Stimulated activated CD8-positive, alpha-beta memory T cell treated with anti-CD3 and anti-CD28 coated beads, Interleukin-15, amount 100 ng/mL, for 4 hours (primary cell): ENCODE data around the gene FREM1.

Experiments
- DNase-seq, 2 donors: peaks; one replicate each; pipeline ENCODE4 v3.0.0-alpha.2; 2020; ENCODE audit warnings: low read depth in 2 of 2

FREM1 gene

DNA sequence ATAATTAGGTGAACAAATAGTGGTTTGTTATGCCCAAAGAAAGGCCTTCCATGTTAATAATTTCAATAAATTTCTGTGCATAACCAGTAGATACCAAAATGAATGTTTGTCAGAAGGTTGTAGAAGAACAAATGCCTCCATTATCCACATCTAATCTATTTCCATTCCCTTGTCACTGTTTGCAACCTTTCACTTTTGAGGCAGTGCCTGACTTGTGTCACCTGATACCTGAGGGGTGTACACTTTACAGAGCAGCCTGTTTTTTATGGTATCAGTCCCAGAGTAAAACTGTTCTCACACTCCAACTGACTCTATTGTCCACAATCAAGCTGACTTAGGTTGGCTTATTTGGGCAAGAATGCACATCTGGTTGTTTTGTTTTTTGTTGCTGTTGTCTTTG lies 40.1 kb downstream of the FREM1 start:
- no peak for DNase-seq

DNA sequence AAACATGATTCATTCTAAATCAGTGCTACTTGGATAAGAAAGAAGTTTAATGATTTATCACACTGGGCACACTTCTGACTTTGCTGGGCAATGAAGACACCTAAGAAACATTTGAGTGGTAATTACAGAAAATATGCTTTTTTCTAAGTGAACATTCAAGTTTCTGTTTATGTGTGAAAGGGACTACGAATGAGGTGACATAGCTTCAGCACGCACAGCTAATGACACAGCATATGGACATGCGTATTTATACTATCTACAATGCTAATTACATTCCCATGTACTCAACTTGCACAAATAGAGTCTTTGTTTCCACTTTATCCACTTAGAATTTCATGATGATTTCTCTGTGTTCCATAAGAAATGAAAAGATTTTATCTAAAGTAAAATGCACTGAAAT lies 40.6 kb downstream of the FREM1 start:
- no peak for DNase-seq

DNA sequence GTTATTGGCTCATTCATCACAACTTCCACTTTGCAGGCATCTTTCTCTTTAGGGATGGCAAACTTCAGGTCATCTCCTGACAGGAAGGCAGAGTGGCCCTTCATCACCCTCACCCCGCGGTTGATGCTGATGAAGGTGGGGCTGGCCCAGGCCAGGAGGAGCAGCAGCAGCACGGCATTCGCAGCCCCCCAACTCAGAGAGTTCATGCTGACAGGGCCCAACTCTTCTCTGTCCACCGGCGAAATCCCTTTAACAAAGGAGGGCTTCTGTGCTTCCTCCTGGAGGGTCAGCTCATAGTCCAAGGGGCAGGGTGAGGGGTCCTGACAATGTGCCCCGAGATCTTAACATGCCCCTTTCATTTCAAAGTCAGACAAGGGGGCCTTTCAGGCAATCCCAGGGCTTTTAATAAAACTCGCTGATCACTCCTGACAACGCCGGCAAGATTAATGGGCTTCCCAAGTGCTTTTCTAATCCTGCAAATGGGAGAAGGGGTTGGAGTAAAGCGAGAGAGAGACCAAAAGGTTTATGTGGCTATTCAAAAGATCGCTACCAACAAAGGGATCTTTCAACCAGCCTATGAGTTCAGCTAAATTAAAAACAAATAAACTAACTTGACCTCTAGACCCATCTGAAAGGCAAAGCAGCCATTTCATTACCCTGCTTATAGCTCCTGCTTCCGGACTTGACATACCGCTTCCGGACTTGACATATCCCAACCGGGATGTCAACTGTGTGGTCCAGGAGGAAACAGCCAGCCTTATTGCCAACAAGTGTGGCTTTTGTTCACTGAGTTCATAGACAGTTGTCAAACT lies 41.2 kb downstream of the FREM1 start:
- DNase-seq, result no peak

- no peak for DNase-seq
These were observed 41.8 kb downstream of the FREM1 start for GRCh38 chr9:14868418-14868771.

DNA sequence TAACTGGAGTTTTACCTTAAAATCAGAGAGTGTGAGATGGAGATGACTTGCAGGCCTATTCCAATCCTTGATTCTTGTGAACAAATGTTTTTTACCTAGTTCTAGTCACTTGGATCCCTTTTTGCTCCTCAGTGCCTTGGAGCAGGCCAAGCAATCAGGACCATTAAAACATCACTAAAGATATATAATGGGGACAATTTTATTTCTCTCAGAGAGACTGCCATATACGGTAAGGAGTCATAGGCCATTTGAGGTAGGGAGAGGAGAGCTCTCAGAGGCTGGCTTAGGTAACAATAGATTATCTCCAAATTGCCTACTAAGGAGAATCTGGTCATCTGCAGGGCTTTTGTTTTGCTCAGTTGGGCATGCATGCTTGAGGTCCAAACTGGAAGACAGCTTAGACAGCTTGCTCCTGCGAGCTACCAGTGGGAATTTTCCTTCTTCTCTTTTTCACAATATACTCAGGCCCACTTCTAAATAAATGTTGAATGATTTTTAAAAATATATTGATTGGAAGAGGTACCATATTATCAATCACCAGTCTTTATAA lies 44.0 kb downstream of the FREM1 start:
- DNase-seq, result no peak

DNA sequence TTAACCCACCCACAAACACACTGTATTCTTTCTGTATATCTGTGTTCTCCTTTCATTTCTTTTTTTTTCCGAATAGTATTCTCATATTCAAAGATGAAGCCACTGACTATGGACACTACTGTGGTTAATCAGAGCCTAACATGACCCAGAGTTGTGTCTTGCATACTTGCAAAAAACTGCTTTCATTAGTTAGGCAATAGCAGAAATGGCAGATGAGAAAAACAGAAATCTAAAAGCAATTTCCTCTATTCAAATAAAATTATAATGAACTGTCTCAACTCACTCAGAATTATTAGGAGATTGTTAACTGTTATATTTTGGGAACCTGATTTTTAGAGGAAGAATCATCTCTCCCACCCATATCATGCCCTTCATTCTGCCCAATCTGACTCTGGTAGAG lies 45.9 kb downstream of the FREM1 start:
- DNase-seq, result no peak

GRCh38 chr9:14863402-14863801 lies 46.8 kb downstream of the FREM1 start:
- no peak for DNase-seq

- DNase-seq, result no peak
These were observed 52.6 kb downstream of the FREM1 start for GRCh38 chr9:14857449-14858305.

DNA sequence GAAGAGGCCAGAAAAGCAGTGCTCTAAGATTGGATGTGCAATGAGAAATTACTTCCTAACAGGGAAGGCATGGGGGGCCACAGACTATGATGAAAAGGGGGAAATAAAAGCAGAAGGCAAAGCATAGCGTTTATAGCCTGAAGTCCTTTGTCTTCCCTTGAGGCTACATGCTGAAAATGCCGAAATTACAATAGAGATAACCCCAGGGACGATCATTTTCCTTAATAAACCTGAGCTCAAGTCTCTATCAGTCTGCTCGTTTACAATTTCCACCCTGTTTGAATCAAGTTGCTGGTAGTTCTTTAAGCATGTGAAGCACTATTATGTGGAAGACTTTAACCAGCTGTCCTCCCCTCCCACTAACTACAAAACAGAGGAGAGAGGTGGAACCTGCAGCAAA lies 60.4 kb downstream of the FREM1 start:
- no peak for DNase-seq

GRCh38 chr9:14849296-14849695 lies 60.9 kb downstream of the FREM1 start:
- DNase-seq, result no peak

DNA sequence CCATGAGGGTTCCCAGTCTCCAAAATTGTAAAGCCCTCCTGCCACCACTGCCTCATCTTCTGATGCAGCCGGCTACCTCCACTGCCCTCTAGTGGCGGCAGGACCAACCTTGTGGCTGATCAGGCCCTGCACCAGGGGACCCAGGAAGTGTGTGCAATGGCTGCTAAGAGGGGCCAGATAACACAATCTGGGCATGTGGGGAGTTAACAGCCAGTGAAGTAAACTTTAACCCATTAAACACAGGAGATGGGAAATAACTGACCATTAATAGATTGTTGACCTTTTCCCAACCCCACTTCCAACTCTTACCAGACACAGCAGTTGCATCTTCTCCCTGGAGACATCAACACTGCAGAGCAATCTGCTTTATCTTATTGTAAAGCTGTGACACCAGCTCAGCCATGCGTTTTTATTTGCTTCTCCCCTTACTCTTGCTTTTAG lies 63.3 kb downstream of the FREM1 start:
- DNase-seq, result no peak

DNA sequence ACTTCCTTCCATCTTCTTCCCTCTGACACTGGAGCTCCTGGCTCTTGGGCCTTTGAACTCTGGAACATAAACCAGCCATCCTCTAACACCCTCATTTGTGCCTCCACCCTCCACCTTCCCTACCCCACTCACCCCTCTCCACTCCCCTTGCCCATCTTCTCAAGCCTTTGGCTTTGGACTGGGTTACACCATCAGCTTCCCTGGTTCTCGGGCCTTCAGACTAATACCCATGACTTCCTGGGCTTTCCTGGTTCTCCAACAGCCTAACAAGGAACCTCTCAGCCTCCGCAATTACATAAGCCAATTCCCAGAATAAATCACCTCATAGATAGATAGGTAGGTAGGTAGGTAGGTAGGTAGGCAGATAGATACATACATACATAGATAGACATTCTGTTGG lies 67.1 kb downstream of the FREM1 start:
- DNase-seq, result no peak

DNA sequence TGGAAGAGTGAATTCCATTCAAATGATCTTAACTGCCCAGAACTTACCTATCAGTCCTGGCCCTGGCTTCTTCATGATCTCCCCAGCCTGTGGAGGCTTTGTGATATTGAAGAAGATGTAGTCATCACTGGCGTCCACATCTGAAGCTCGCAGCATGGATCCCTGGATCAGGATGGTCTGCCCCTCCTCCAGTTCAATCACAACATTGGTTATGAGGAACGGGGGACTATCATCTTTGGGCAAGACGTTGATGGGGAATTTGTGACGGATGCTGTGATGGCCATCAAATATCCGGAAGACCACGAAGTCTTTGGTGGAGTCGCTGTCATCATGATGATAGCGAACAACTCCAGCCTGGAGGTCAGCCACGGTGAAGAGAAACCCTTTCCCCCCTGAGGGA lies 68.0 kb downstream of the FREM1 start:
- no peak for DNase-seq

- no peak for DNase-seq
These were observed 71.5 kb downstream of the FREM1 start for GRCh38 chr9:14838701-14839100.

- no peak for DNase-seq
These were observed 73.3 kb downstream of the FREM1 start for GRCh38 chr9:14836885-14837284.

DNA sequence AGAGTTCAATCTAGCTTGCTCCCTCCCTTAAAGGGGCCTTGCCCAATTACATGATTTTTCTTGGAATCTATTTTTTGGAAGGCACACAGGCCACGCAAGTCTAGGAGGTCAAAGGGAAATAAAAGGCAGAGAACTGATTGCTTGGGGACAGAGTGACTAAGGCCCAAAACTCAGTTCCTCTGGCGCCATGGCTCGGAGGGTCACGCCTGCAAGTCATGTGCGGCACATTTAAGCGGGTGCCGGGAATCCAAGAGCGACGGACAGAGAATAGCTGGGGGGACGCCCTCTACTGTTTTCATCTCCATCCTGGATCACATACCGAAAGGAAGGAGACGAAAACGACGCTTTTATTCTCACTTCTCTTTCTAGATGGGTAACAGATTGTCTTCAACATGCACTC lies 78.6 kb downstream of the FREM1 start:
- no peak for DNase-seq

GRCh38 chr9:14831074-14831473 lies 79.2 kb downstream of the FREM1 start:
- DNase-seq, result no peak

- no peak for DNase-seq
These were observed 80.2 kb downstream of the FREM1 start for GRCh38 chr9:14830057-14830456.

DNA sequence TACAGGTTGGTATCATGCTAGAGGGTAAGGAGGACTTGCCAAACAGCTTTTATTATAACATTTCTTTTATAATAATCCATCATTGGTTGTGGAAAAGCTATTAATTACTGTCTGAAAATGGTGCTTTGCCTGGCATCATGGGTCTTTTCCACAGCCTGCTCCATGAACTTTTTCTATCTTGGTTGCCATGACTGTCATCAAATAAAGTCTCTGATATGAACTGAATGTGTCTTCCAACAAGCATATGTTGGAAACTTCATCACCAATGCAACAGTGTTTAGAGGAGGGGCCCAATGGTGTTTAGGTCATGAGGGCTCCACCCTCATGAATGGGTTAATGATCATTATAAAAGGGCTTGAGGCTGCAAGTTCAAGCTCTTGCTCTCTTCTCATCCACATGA lies 81.0 kb downstream of the FREM1 start:
- no peak for DNase-seq

GRCh38 chr9:14827805-14828204 lies 82.4 kb downstream of the FREM1 start:
- DNase-seq, result no peak

DNA sequence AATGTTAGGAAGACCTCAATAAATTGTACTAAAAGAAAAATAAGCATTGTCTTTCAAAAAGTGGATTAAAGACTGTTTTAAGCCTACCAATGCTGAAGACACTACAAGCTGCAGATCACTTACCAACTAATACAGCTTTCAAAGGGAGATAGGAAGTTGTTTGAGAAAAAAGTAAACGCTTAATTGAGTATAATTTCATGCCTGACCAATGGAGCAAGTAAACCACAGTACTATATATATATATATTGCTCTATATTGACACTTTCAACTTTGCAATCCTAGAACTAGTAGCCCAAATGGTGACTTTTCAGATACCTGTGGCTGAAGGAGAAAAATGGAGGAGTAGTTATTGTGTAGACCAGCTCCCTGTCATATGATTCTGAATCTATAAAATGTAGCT lies 85.7 kb downstream of the FREM1 start:
- DNase-seq, result no peak

- DNase-seq, result no peak
These were observed 86.4 kb downstream of the FREM1 start for GRCh38 chr9:14823800-14824199.

GRCh38 chr9:14822666-14823065 lies 87.6 kb downstream of the FREM1 start:
- no peak for DNase-seq
